ENCODE measurements around the gene MSLN. TPM values are rescaled to one million over a fixed set of nuclear protein-coding genes. Genes with fewer than 3 reads are reported as not detected.

The MSLN gene
- total RNA-seq: not detected in 2 replicates

GRCh38 chr16:760545-761343 lies at the start of gene MSLN:
Gene MSLN (plus strand): TSS chr16:760734. CDS start chr16:762681, 1,947 bp downstream.

GRCh38 chr16:714558-715476 lies 45.7 kb upstream of the MSLN start, which contains the start of gene METRN:
Gene METRN (plus strand): TSS chr16:715118. CDS start chr16:715290, 172 bp downstream.

GRCh38 chr16:720990-721764 lies 39.4 kb upstream of the MSLN start, which contains the start of gene ANTKMT:
Gene ANTKMT (plus strand): TSS chr16:721146. CDS start chr16:721275, 129 bp downstream.

GRCh38 chr16:726438-727290 lies 33.9 kb upstream of the MSLN start, which contains the start of the genes CCDC78 and HAGHL:
Gene CCDC78 (minus strand): TSS chr16:726443. CDS start chr16:726367, 76 bp downstream.
Gene HAGHL (plus strand): TSS chr16:727106. CDS start chr16:727510, 404 bp downstream.

GRCh38 chr16:740764-741505 lies 19.6 kb upstream of the MSLN start, which contains the start of gene CIAO3:
Gene CIAO3 (minus strand): TSS chr16:740997. CDS start chr16:740985, 12 bp downstream.

GRCh38 chr16:787978-788398 lies 27.5 kb downstream of the MSLN start, which contains the start of gene RPUSD1:
Gene RPUSD1 (minus strand): TSS chr16:788381. CDS start chr16:787737, 644 bp downstream.

GRCh38 chr16:788399-789126 lies 28.0 kb downstream of the MSLN start, which contains the start of gene CHTF18:
Gene CHTF18 (plus strand): TSS chr16:788620. CDS start chr16:788685, 65 bp downstream.

GRCh38 chr16:799948-800833 lies 39.7 kb downstream of the MSLN start, which contains the start of gene GNG13:
Gene GNG13 (minus strand): TSS chr16:800734. CDS start chr16:799077, 1,657 bp downstream.

Small RNAs within 50 kb of the gene (small RNA-seq; reads per million reads assigned to genes)
- not detected for gene MIR662 (ENCODE audit: low replicate concordance)

Other genes starting within 250 kb of the MSLN start
- 68.9 and 91.9 TPM in 2 replicates for gene CAPN15, start 233.0 kb upstream of the MSLN start, total RNA-seq
- gene PRR35, start 200.3 kb upstream of the MSLN start, total RNA-seq: 0.14 TPM in 1 of 2 replicates, not detected in the other
- 2.6 TPM in 2 replicates for gene NHLRC4, start 193.7 kb upstream of the MSLN start, total RNA-seq
- gene PIGQ, start 190.8 kb upstream of the MSLN start, total RNA-seq: 27.8 and 33.5 TPM in 2 replicates
- gene RAB40C, start 170.7 kb upstream of the MSLN start, total RNA-seq: 15.3 and 16.5 TPM in 2 replicates
- 0.14 and 0.22 TPM in 2 replicates for gene WFIKKN1, start 129.7 kb upstream of the MSLN start, total RNA-seq
- gene METTL26, start 124.4 kb upstream of the MSLN start, total RNA-seq: 99.1 and 106 TPM in 2 replicates
- gene MCRIP2, start 118.9 kb upstream of the MSLN start, total RNA-seq: 11.5 and 16.6 TPM in 2 replicates
- gene WDR90, start 111.4 kb upstream of the MSLN start, total RNA-seq: 12.3 and 22.6 TPM in 2 replicates
- 56.5 and 67.4 TPM in 2 replicates for gene RHOT2, start 92.6 kb upstream of the MSLN start, total RNA-seq
- 2.3 and 2.4 TPM in 2 replicates for gene RHBDL1, start 85.1 kb upstream of the MSLN start, total RNA-seq
- gene STUB1, start 80.3 kb upstream of the MSLN start, total RNA-seq: 91.5 and 131 TPM in 2 replicates
- gene JMJD8, start 76.4 kb upstream of the MSLN start, total RNA-seq: 45.7 and 62.3 TPM in 2 replicates
- gene WDR24, start 70.3 kb upstream of the MSLN start, total RNA-seq: 12.9 and 15.8 TPM in 2 replicates
- 0.22 TPM in 1 of 2 replicates, not detected in the other for gene FBXL16, start 54.9 kb upstream of the MSLN start, total RNA-seq
- gene METRN, start 45.6 kb upstream of the MSLN start, total RNA-seq: 10.1 and 40.1 TPM in 2 replicates
- gene ANTKMT, start 39.6 kb upstream of the MSLN start, total RNA-seq: 25.4 and 30.6 TPM in 2 replicates
- 1.1 and 3.1 TPM in 2 replicates for gene CCDC78, start 34.3 kb upstream of the MSLN start, total RNA-seq
- 8.3 and 23.4 TPM in 2 replicates for gene HAGHL, start 33.6 kb upstream of the MSLN start, total RNA-seq
- gene CIAO3, start 19.7 kb upstream of the MSLN start, total RNA-seq: 25.2 and 40.8 TPM in 2 replicates
- 33.3 and 54.4 TPM in 2 replicates for gene RPUSD1, start 27.6 kb downstream of the MSLN start, total RNA-seq
- 2.2 and 36.9 TPM in 2 replicates for gene CHTF18, start 27.9 kb downstream of the MSLN start, total RNA-seq
- not detected in 2 replicates for gene GNG13, start 40.0 kb downstream of the MSLN start, total RNA-seq
- 17.9 and 20.8 TPM in 2 replicates for gene LMF1, start 210.2 kb downstream of the MSLN start, total RNA-seq
- under 0.01 and 0.14 TPM in 2 replicates for gene SOX8, start 221.0 kb downstream of the MSLN start, total RNA-seq

All from placental pericyte (primary cell).